HG03354 (cell line): ENCODE measurements around the gene UBE2D3.
A peak's percentile ranks its signal among the peaks of the same experiment; 100 is the strongest.

Experiments
- ATAC-seq: cut with Tn5 transposase; IDR thresholded peaks from one replicate; pipeline ENCODE4 v1.9.1; 2021; ENCODE audit warnings: mild to moderate bottlenecking; ENCODE audit not compliant: unreplicated experiment, poor library complexity, severe bottlenecking

The UBE2D3 gene

GRCh38 chr4:102759831-102760644 is 67.3 kb downstream of the UBE2D3 start:
- peak; percentile 61 for ATAC-seq

- ATAC-seq: no peak
Measured at GRCh38 chr4:102758241-102759160, 68.8 kb downstream of the UBE2D3 start.

- ATAC-seq: no peak
Measured at GRCh38 chr4:102757681-102758080, 69.7 kb downstream of the UBE2D3 start.

GRCh38 chr4:102754044-102754443 is 73.3 kb downstream of the UBE2D3 start:
- ATAC-seq: no peak

- no peak for ATAC-seq
Measured at GRCh38 chr4:102751941-102752340, 75.4 kb downstream of the UBE2D3 start.
